ENCODE data around the gene HRH1. TPM values are rescaled to one million over a fixed set of nuclear protein-coding genes. Genes with fewer than 3 reads are reported as not detected.
A peak's percentile ranks its signal among the peaks of the same experiment; 100 is the strongest.

The HRH1 gene
- total and polyA plus RNA-seq, 2 donors (not counting 3 experiments of a cell fraction or from before 2014, with no cell fraction given) = 16.2 to 21.2 TPM

DNA sequence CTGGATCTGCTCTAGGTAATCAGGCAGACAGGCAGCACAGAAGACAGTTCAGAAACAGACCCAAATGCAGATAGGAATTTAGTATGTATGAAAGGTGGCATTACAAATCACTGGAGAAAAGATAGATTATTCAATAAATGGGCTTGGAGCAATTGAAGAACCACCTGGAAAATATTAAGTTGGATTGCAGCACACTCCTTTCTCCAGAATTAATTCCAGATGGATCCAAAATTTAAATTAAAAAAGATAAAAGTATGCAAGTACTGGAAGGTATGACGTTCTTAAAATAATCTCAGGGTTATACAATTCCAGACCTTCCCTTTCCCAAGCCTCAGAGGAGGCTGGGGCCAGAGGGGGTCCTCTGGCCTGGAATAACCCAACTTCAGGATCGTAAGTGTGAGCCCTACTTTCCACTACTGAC, 32.5 kb downstream of the HRH1 start:
- no TSS peak for BruUV-seq (replicated peaks)
- H3K4me3 ChIP-seq (replicated peaks in 1 of 3; ENCODE audit: insufficient read depth in 1 of 3, low read depth in 1 of 3, low read length in 3 of 3) = no peak overlapping the region
- peaks cover 45% of the 10 kb centered on the region for H3K4me1 ChIP-seq (ENCODE audit: control insufficient read depth, extremely low read depth, insufficient read depth, low read length)
- H3K9ac ChIP-seq (replicated peaks; ENCODE audit: extremely low read depth, insufficient read depth, low read length) = no peak overlapping the region
- no peak overlapping the region for H3K4me2 ChIP-seq (ENCODE audit: insufficient read depth, low read length)
- FAIRE-seq (no peak), DNase-seq (ENCODE audit: low read depth, low spot score) (no peak)
- ChIA-PET CTCF (interaction anchor here (1.6 to 2.7 kb wide), 3 partner anchors 9 to 126 kb away, joined by 5 to 7 read pairs (median 5); no protein-coding TSS in a partner anchor), POLR2A (interaction anchor here (1.1 to 3.9 kb wide), 2 partner anchors 9 to 14 kb away, joined by 5 to 23 read pairs; no protein-coding TSS in a partner anchor)
- no peaks in the 10 kb centered on the region for H3K9me1 ChIP-seq (replicated peaks; ENCODE audit: control insufficient read depth, extremely low read depth, insufficient read depth, low read length)
- H2AFZ ChIP-seq (ENCODE audit: low read depth, low read length) = no peak overlapping the region
- H3K9me3 ChIP-seq (replicated peaks; ENCODE audit: control insufficient read depth, insufficient read depth, low read length) = no peaks in the 10 kb centered on the region
- no peaks in the 10 kb centered on the region for H4K20me1 ChIP-seq (replicated peaks; ENCODE audit: control insufficient read depth, extremely low read depth, insufficient read depth, low read length)
- intact Hi-C loops (cut with micrococcal nuclease) (no loop called here), dilution Hi-C loops (cut with MboI; ENCODE audit: extremely low pct_ligation_motif_present, low sequenced_read_pairs) (no loop called here)
- peaks cover 0 to 3% of the 10 kb centered on the region in 2 experiments for H3K36me3 ChIP-seq (ENCODE audit: control insufficient read depth in 2 of 2, extremely low read depth in 1 of 2, insufficient read depth in 2 of 2, low read length in 2 of 2)
- H3K79me2 ChIP-seq (ENCODE audit: control insufficient read depth, insufficient read depth, low read length) = peaks cover 20% of the 10 kb centered on the region
- TF ChIP-seq JUN (IDR thresholded peaks at IDR 0.05; ENCODE audit: borderline replicate concordance, insufficient read depth, insufficient read length, low read depth) = no peak
- no peak for TF ChIP-seq MYC (IDR thresholded peaks at IDR 0.05; ENCODE audit: low read depth, low read length)
- TF ChIP-seq, protein P1, sequence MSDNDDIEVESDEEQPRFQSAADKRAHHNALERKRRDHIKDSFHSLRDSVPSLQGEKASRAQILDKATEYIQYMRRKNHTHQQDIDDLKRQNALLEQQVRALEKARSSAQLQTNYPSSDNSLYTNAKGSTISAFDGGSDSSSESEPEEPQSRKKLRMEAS (IDR thresholded peaks at IDR 0.05; ENCODE audit: insufficient read depth, insufficient read length) = no peak
- no peak for TF ChIP-seq FOS (IDR thresholded peaks at IDR 0.05; ENCODE audit: borderline replicate concordance, insufficient read depth, low read length)
- TF ChIP-seq POLR2AphosphoS5 (IDR thresholded peaks at IDR 0.05; ENCODE audit: insufficient read depth, low read depth, low read length) = no peak
- TF ChIP-seq GATA2 (IDR thresholded peaks at IDR 0.05; ENCODE audit: insufficient read depth, insufficient read length, low read depth, low read length) = no peak
- TF ChIP-seq, protein P2, sequence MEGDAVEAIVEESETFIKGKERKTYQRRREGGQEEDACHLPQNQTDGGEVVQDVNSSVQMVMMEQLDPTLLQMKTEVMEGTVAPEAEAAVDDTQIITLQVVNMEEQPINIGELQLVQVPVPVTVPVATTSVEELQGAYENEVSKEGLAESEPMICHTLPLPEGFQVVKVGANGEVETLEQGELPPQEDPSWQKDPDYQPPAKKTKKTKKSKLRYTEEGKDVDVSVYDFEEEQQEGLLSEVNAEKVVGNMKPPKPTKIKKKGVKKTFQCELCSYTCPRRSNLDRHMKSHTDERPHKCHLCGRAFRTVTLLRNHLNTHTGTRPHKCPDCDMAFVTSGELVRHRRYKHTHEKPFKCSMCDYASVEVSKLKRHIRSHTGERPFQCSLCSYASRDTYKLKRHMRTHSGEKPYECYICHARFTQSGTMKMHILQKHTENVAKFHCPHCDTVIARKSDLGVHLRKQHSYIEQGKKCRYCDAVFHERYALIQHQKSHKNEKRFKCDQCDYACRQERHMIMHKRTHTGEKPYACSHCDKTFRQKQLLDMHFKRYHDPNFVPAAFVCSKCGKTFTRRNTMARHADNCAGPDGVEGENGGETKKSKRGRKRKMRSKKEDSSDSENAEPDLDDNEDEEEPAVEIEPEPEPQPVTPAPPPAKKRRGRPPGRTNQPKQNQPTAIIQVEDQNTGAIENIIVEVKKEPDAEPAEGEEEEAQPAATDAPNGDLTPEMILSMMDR (IDR thresholded peaks at IDR 0.05; ENCODE audit: extremely low read depth in 1 of 2, insufficient read depth in 1 of 2, low read depth in 1 of 2, low read length in 2 of 2) = no peak
- no peak for TF ChIP-seq POLR2A (IDR thresholded peaks at IDR 0.05; ENCODE audit: low read depth, low read length)
- TF ChIP-seq EZH2 (IDR thresholded peaks at IDR 0.05; ENCODE audit: borderline replicate concordance, low read depth, low read length, severe bottlenecking) = no peak
- H3K27ac ChIP-seq (ENCODE audit: insufficient read depth, low read depth, low read length) = peak overlapping the region; percentile 64
- H3K27me3 ChIP-seq (ENCODE audit: control insufficient read depth in 2 of 2, insufficient read depth in 2 of 2, low read length in 2 of 2) = no peaks in the 10 kb centered on the region
